ENCODE data around the gene RNASE8.
A peak's percentile ranks its signal among the peaks of the same experiment; 100 is the strongest.

Gene RNASE8

GRCh38 chr14:21025371-21026273 is 32.0 kb upstream of the RNASE8 start:
- no peaks in the 10 kb centered on the region for H3K9me3 ChIP-seq
- DNase-seq = peak; percentile 76 to 86
- peak overlapping the region; percentile 86 to 96 for H3K4me3 ChIP-seq
- H3K36me3 ChIP-seq = peaks cover 12 to 19% (median 13%) of the 10 kb centered on the region in 3 donors
- H3K27me3 ChIP-seq = no peaks in the 10 kb centered on the region
- H3K4me1 ChIP-seq = peaks cover 6 to 47% (median 33%) of the 10 kb centered on the region in 4 donors
- intact Hi-C loops (cut with DNase I; ENCODE audit: low total_unique reads) = no loop called here
- peak overlapping the region; percentile 96 to 97 for H3K27ac ChIP-seq
- TF ChIP-seq CTCF (IDR thresholded peaks at IDR 0.05) = peak in 1 of 2 experiments; percentile 7

- peak overlapping the region; percentile 96 to 97 for H3K27ac ChIP-seq
- H3K36me3 ChIP-seq = peaks cover 5 to 11% (median 8%) of the 10 kb centered on the region in 3 donors
- no peaks in the 10 kb centered on the region for H3K27me3 ChIP-seq
- peaks cover 6 to 47% (median 33%) of the 10 kb centered on the region in 4 donors for H3K4me1 ChIP-seq
- TF ChIP-seq CTCF (IDR thresholded peaks at IDR 0.05) = no peak
- no peaks in the 10 kb centered on the region for H3K9me3 ChIP-seq
- peak overlapping the region; percentile 86 to 96 for H3K4me3 ChIP-seq
- DNase-seq = no peak
- intact Hi-C loops (cut with DNase I; ENCODE audit: low total_unique reads) = no loop called here
Observed at GRCh38 chr14:21026274-21026987, 31.2 kb upstream of the RNASE8 start.

- H3K9me3 ChIP-seq = no peaks in the 10 kb centered on the region
- peaks cover 6 to 45% (median 33%) of the 10 kb centered on the region in 4 donors for H3K4me1 ChIP-seq
- H3K36me3 ChIP-seq = peaks cover 0 to 6% (median 3%) of the 10 kb centered on the region in 3 donors
- no peak for DNase-seq
- intact Hi-C loops (cut with DNase I; ENCODE audit: low total_unique reads) = no loop called here
- no peak for TF ChIP-seq CTCF (IDR thresholded peaks at IDR 0.05)
- no peak overlapping the region for H3K4me3 ChIP-seq
- H3K27me3 ChIP-seq = no peaks in the 10 kb centered on the region
- H3K27ac ChIP-seq = peak overlapping the region; percentile 96 to 97
Observed at GRCh38 chr14:21026988-21027315, 30.7 kb upstream of the RNASE8 start.

DNA sequence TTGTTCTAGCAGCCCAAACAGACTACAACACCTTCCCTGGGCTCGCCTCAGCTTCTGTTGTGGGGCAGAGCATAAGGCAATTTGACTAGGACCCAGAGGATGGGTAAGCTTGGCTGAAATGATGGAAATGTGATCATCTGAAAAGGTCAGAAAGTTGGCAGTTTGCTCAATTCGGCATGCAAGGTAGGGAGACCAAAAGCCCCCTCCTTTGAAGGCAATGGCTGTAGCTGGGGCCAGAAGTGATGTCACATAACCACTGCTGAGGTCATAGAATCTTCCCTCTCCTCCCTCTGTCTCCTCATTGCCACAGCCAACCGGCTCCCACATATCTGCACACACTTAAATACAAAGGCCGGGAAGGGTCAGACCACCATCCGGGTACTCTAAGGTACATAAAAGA is 27.7 kb upstream of the RNASE8 start, which contains the start of gene TPPP2:
Gene TPPP2, plus strand, starts transcription at position 301 of the 400 bp plus-strand sequence. CDS start 365 bp downstream, outside the sequence.
- Histone ChIP-seq H3K4me1 (peaks cover 6 to 21% (median 17%) of the 10 kb centered on the region in 4 donors), H3K36me3 (no peaks in the 10 kb centered on the region), H3K4me3 (no peak within 1 kb of the TSS), H3K27ac (no peak within 1 kb of the TSS), H3K27me3 (no peaks in the 10 kb centered on the region), H3K9me3 (no peaks in the 10 kb centered on the region)
- intact Hi-C loops (cut with DNase I; ENCODE audit: low total_unique reads) = no loop called here
- no peak for DNase-seq
- TF ChIP-seq CTCF (IDR thresholded peaks at IDR 0.05) = no peak

DNA sequence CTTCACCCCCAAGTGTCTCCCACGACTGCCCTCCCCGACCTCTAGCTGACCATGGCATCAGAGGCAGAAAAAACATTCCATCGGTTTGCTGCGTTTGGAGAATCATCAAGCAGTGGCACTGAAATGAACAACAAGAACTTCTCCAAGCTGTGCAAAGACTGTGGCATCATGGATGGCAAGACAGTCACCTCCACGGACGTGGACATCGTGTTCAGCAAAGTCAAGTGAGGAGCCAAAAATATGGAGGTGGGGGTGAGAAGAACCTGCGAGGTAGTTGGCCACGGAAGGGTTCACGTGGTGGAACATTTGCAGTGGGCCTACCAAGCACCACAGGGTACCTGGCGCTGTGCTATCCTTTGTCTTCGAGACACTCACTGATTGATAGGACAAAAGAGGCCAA is 27.1 kb upstream of the RNASE8 start:
- H3K4me3 ChIP-seq = no peak overlapping the region
- no peak for TF ChIP-seq CTCF (IDR thresholded peaks at IDR 0.05)
- no peaks in the 10 kb centered on the region for H3K36me3 ChIP-seq
- intact Hi-C loops (cut with DNase I; ENCODE audit: low total_unique reads) = no loop called here
- H3K27ac ChIP-seq = no peak overlapping the region
- no peaks in the 10 kb centered on the region for H3K27me3 ChIP-seq
- no peak for DNase-seq
- peaks cover 6 to 19% (median 16%) of the 10 kb centered on the region in 4 donors for H3K4me1 ChIP-seq
- no peaks in the 10 kb centered on the region for H3K9me3 ChIP-seq
